Central memory CD4-positive, alpha-beta T cell (primary cell): ENCODE measurements around the gene ESPNL.
A peak's percentile ranks its signal among the peaks of the same experiment; 100 is the strongest.
"Not testable (repeated sequence)": the region's sequence is repeated elsewhere in the genome, so short reads cannot be mapped to it uniquely, and the experiment has no call there.

Source experiments
- DNase-seq: peaks from one replicate; pipeline ENCODE4 v3.0.0; 2022
- total RNA-seq, 3 experiments: gene quantifications; one replicate each; lab custom pipeline; 2026; lab: John Stamatoyannopoulos, UW

Gene ESPNL
- 0.05 to 0.19 (median 0.07) reads per million in 3 experiments for total RNA-seq

GRCh38 chr2:238100049-238100820 is at the start of gene ESPNL:
ESPNL (plus strand) TSS chr2:238100340; CDS start chr2:238100420, 80 bp downstream.
- no peak for DNase-seq

GRCh38 chr2:238053191-238053776 is 46.9 kb upstream of the ESPNL start:
- DNase-seq: no peak

GRCh38 chr2:238055841-238056240 is 44.3 kb upstream of the ESPNL start:
- no peak for DNase-seq

- DNase-seq: not testable (repeated sequence)
Observed at GRCh38 chr2:238057696-238058575, 42.2 kb upstream of the ESPNL start.

- DNase-seq: no peak
Observed at GRCh38 chr2:238059505-238059904, 40.6 kb upstream of the ESPNL start.

- no peak for DNase-seq
Observed at GRCh38 chr2:238060096-238060541, 40.0 kb upstream of the ESPNL start.

DNA sequence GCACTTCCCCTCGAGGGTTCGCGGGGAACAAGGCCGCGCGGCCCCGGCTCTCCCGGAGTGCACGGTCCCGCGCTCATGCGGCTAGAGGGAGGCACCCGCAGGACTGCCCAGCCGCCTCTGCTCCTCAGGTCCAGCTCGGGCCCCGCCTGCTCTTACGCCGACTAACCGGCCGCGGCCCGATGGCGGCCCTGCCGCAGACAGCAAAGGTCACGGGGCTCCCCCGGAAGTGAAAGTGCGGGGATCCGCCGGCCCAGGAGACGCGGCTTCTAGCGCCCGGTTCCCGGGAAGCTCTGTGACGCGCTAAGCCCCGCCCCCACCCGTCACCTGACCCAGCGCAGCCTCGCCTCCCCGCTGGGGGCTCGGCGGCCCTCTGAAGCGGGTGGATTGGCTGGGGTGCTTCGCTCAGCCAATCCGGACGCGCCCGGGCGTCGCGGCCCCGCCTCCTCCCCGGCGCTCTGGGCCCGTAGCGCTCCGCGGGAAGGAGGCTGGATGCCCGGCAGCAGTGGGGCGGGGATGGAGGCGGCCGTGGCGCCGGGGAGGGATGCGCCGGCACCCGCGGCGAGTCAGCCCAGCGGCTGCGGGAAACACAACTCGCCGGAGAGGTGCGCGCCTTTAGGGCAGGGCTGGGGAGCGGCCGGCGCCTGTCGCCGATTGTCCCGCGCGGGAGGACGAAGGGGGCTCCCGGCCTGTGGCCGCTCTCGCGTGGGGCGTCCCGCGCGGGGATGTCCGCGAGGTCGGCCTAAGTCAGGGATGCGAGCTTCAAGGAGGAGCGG is 39.4 kb upstream of the ESPNL start, which contains the start of gene SCLY:
Gene SCLY, plus strand, starts transcription at position 460 of the 773 bp plus-strand sequence. Its CDS starts 54 bp downstream, at position 514.
- DNase-seq: peak; percentile 94

- no peak for DNase-seq
Observed at GRCh38 chr2:238061315-238062202, 38.6 kb upstream of the ESPNL start.

- no peak for DNase-seq
Observed at GRCh38 chr2:238063414-238064189, 36.5 kb upstream of the ESPNL start.

GRCh38 chr2:238064376-238064775 is 35.8 kb upstream of the ESPNL start:
- DNase-seq: no peak

DNA sequence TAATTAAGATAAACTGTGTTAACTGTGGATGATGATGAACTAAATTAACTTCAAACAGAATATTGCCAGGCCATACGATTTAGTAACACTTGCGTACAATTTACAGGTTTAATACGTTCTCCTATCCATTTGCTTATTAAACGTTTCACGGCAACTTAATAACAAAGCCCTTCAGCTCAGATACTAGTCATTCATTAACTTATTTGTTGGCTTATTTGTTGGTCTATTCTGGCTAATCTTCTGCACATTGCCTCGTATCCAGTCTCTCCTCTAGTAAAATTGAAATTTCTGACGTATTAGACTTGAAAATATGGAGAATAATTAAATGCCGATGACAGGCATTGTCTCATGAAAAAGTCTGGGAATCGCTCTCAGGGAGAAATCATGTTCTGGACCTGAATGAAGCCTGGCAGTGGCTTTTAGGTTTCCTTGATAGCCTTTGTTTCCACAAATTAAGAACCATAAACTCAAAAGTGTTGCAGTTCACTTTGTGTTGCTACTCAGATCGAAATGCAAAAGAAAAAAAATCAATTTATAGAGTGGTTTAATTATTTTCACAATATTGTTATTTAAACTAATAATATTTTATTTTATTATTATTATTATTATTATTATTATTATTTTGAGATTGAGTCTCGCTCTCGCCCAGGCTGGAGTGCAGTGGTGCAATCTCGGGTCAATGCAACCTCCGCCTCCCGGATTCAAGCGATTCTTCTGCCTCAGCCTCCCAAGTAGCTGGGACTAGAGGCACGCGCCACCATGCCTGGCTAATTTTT is 34.9 kb upstream of the ESPNL start:
- no peak for DNase-seq

DNA sequence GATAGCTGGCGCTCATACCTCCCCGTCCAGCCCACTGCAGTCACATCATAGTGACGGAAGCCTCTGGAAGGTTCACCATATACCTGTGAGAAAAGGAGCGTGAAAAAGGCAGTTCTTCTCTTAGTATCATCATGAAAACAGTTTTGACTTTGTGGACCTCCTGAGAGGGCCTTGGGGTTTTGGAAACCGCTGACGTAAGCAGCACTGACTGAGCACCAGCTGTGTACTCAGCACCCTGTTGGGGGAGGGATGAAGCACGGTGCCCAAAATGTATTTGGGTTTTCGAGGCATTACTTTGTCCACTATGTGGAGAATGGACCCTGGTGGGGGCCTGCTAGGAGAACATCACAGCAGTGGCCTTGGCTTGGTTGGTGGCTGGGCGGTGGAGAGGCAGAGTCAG is 33.9 kb upstream of the ESPNL start:
- no peak for DNase-seq

DNA sequence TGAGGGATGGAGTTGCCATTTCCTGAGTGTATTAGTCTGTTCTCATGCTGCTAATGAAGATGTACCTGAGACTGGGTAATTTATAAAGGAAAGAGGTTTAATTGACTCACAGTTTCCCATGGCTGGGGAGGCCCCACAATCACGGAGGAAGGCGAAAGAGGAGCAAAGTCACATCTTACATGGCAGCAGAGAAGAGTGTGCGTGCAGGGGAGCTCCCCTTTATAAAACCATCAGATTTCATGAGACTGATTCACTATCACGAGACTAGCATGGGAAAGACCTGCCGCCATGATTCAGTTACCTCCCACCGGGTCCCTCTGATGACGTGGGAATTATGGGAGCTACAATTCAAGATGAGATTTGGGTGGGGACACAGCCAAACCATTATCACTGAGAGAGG is 33.4 kb upstream of the ESPNL start:
- DNase-seq: not testable (repeated sequence)

DNA sequence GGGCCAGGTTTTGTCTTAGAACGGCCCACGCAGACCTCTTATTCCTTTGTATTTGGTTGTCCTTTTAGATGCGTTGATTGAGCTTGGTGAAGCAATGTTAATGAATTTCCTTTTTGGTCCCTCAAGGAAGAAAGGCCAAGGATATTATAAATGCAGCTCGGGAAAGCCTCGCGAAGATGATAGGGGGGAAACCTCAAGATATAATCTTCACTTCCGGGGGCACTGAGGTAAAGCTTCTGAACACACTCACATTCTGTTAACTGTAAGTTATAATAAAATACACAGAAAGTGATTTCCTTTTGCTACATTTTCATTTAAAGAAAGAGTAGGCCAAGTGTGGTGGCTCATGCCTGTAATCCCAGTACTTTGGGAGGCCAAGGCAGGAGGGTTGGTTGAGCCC is 32.2 kb upstream of the ESPNL start:
- no peak for DNase-seq

- peak; percentile 35 for DNase-seq
Observed at GRCh38 chr2:238069021-238069709, 31.0 kb upstream of the ESPNL start.

DNA sequence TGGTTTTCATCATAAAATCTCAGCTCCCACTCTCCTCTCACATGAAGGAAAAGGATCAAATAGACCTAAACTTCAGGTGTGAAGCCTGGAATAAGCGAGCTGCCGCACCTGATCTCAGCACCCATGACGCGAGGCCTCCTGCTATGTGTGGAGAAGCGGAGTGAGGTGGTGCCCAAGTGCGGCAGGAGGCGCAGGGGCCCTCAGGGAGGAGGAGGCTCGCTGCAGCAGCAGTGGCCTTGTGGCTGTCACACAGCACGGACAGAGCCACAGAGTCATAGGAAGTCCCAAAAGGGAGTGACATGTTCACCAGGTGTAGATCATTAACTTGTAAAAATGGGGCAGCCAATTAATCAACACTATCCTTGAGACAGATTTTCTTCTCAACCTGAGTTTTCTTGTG is 30.3 kb upstream of the ESPNL start:
- no peak for DNase-seq

- no peak for DNase-seq
Observed at GRCh38 chr2:238075397-238075796, 24.7 kb upstream of the ESPNL start.

DNA sequence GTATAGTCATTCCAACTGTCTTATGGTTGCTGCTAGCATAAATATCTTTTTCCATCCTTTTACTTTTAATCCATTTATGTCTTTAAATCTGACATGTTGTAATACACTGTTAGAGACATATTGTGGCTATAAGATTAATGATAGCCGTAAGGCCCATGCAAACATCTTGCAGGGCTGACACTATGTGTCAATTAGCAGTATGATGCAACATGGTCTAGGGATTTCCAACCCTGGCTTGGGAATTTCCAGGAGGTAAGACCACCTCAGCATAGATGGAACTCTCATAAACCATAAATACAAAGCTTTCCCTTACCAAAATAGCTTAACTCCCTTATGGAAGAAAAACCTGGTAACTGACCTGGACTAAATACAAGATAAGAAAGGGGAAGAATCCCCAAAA is 22.8 kb upstream of the ESPNL start:
- DNase-seq: no peak

DNA sequence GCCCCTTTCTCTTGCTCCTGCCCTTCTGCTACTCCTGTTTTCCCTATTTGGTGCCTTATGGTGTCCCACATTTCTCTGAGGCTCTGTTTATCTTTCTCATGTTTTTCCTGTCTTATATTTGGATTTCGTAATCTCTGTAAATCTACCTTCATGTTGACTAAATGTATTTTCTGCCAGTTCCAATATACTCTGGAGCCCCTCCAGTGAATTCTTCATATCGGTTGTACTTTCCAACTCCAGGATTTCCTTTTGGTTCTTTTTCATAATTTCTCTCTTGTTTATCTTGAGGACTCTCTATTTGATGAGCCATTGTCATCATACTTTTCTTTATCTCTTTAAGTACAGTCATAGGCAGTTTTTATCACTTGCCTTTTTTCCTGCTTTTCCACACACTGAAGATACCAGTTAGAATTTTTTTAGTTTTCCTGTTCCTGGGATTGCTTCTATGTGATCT is 20.2 kb upstream of the ESPNL start:
- DNase-seq: no peak
